ENCODE results near the gene ALDH3A1. TPM values are rescaled to one million over a fixed set of nuclear protein-coding genes. Genes with fewer than 3 reads are reported as not detected.

Gene ALDH3A1
- total and polyA plus RNA-seq, 8 donors: 0.20 to 0.51 (median 0.34) TPM; not detected in 3

- TF ChIP-seq, protein P1, sequence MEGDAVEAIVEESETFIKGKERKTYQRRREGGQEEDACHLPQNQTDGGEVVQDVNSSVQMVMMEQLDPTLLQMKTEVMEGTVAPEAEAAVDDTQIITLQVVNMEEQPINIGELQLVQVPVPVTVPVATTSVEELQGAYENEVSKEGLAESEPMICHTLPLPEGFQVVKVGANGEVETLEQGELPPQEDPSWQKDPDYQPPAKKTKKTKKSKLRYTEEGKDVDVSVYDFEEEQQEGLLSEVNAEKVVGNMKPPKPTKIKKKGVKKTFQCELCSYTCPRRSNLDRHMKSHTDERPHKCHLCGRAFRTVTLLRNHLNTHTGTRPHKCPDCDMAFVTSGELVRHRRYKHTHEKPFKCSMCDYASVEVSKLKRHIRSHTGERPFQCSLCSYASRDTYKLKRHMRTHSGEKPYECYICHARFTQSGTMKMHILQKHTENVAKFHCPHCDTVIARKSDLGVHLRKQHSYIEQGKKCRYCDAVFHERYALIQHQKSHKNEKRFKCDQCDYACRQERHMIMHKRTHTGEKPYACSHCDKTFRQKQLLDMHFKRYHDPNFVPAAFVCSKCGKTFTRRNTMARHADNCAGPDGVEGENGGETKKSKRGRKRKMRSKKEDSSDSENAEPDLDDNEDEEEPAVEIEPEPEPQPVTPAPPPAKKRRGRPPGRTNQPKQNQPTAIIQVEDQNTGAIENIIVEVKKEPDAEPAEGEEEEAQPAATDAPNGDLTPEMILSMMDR (IDR thresholded peaks at IDR 0.05): no peak
- no peaks in the 10 kb centered on the region for H3K27me3 ChIP-seq
- no peak overlapping the region for H3K27ac ChIP-seq
- H3K4me3 ChIP-seq: no peak overlapping the region
- DNase-seq (no peak), FAIRE-seq (no peak), ATAC-seq (peak in 1 of 4 donors; percentile 7)
- WGBS, 2 donors: 73 to 81% methylated on average over 10 of the region's 10 CpGs
- no peaks in the 10 kb centered on the region for H3K36me3 ChIP-seq
- intact Hi-C loops (cut with DNase I): no loop called here
- H3K4me1 ChIP-seq: no peaks in the 10 kb centered on the region
- no peaks in the 10 kb centered on the region for H3K9me3 ChIP-seq
These were observed 44.8 kb downstream of the ALDH3A1 start for GRCh38 chr17:19703106-19703827.

DNA sequence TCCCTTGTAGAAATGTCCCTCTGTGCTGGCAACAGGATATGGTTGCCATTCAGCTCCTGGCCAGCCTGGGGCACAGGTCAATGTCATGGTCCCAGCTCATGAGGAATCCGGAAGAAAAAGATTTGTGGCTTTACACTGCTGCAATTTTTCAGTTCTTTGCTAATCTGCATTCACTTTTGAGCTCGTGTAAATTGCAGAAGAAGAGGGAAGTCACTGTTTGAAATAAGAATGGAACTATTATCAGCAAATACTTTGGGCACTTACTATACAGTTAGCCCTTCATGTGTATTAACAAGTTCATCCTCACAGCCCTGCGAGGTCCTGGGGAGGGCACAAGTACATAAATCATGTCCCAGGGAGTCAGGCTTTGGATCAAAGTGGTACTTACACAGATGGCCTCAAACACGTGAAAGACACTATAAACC lies 45.9 kb downstream of the ALDH3A1 start:
- TF ChIP-seq, protein P1 (IDR thresholded peaks at IDR 0.05): no peak
- Histone ChIP-seq H3K4me1 (no peaks in the 10 kb centered on the region), H3K9me3 (no peaks in the 10 kb centered on the region), H3K36me3 (no peaks in the 10 kb centered on the region), H3K4me3 (no peak overlapping the region), H3K27me3 (no peaks in the 10 kb centered on the region), H3K27ac (no peak overlapping the region)
- WGBS, 2 donors: 67 to 71% methylated on average over 4 of the region's 4 CpGs
- ATAC-seq (no peak), DNase-seq (no peak), FAIRE-seq (no peak)
- intact Hi-C loops (cut with DNase I): no loop called here

Other genes with a start within 250 kb of the ALDH3A1 start
- under 1 TPM in 5 of 6 donors, not detected in 1; 0.12 to 0.97 (median 0.73) TPM for gene SLC47A1, start 214.4 kb downstream of the ALDH3A1 start, total RNA-seq
- gene SLC47A1, start 214.4 kb downstream of the ALDH3A1 start, polyA plus RNA-seq: under 1 TPM; 0.14 to 0.49 TPM
- 100 to 1,000 TPM in 1 of 6 donors, 10 to 100 TPM in 5; 47.0 to 102 (median 57.7) TPM for gene ALDH3A2, start 99.5 kb downstream of the ALDH3A1 start, total RNA-seq
- 10 to 100 TPM; 46.3 to 58.1 TPM for gene ALDH3A2, start 99.5 kb downstream of the ALDH3A1 start, polyA plus RNA-seq
- gene SLC47A2, start 31.7 kb downstream of the ALDH3A1 start, total RNA-seq: not detected
- gene SLC47A2, start 31.7 kb downstream of the ALDH3A1 start, polyA plus RNA-seq: not detected
- gene ULK2, start 119.6 kb upstream of the ALDH3A1 start, total RNA-seq: 10 to 100 TPM in 1 of 6 donors, 1 to 10 TPM in 5; 3.1 to 12.5 (median 6.2) TPM
- 1 to 10 TPM; 5.1 to 5.4 TPM for gene ULK2, start 119.6 kb upstream of the ALDH3A1 start, polyA plus RNA-seq
- 10 to 100 TPM; 10.7 to 25.5 (median 12.8) TPM for gene AKAP10, start 229.5 kb upstream of the ALDH3A1 start, total RNA-seq
- 1 to 10 TPM; 4.0 to 7.5 TPM for gene AKAP10, start 229.5 kb upstream of the ALDH3A1 start, polyA plus RNA-seq

Measured in pancreas (tissue), 10 donors.